MM.1S (cell line): Measurements from ENCODE around the gene HIPK3.

Experiments
- DNase-seq: peaks from one replicate; pipeline ENCODE4 v3.0.0-alpha.2; 2015
- H2AFZ ChIP-seq: fragments of 300-600 bp; sonication (generic); 2 replicates; pipeline ENCODE4 v1.6.0; 2016; ENCODE audit warnings: antibody characterized with exemption, low read length
- H3F3A ChIP-seq: fragments of 300-600 bp; sonication (generic); 2 replicates; pipeline ENCODE4 v1.6.1; 2016; ENCODE audit warnings: mild to moderate bottlenecking, antibody characterized with exemption, low read length, moderate library complexity, mixed read lengths; ENCODE audit not compliant: insufficient read depth
- H3K27ac ChIP-seq: fragments of 300-600 bp; sonication (generic); 2 replicates; pipeline ENCODE4 v1.5.1; 2016; ENCODE audit warnings: mild to moderate bottlenecking, low read length
- H3K27me3 ChIP-seq: fragments of 300-600 bp; sonication (generic); replicated peaks from 2 replicates; pipeline ENCODE4 v1.6.0; 2016; ENCODE audit warnings: low read length; ENCODE audit not compliant: insufficient read depth
- H3K36me3 ChIP-seq: fragments of 300-600 bp; sonication (generic); replicated peaks from 2 replicates; pipeline ENCODE4 v1.6.1; 2016; ENCODE audit warnings: mild to moderate bottlenecking, low read length, mixed read lengths; ENCODE audit not compliant: insufficient read depth
- H3K4me1 ChIP-seq: fragments of 300-600 bp; sonication (generic); 2 replicates; pipeline ENCODE4 v1.6.1; 2016; ENCODE audit warnings: low read length, mixed read lengths
- H3K4me2 ChIP-seq: fragments of 300-600 bp; sonication (generic); 2 replicates; pipeline ENCODE4 v1.6.0; 2016; ENCODE audit warnings: low read depth, low read length
- H3K4me3 ChIP-seq: fragments of 300-600 bp; sonication (generic); 2 replicates; pipeline ENCODE4 v1.5.1; 2016; ENCODE audit warnings: low read length, mixed read lengths
- H3K79me2 ChIP-seq: fragments of 300-600 bp; sonication (generic); 2 replicates; pipeline ENCODE4 v1.6.1; 2016; ENCODE audit warnings: mixed run types, low read length, mixed read lengths
- H3K9ac ChIP-seq: fragments of 300-600 bp; sonication (generic); 2 replicates; pipeline ENCODE4 v1.6.1; 2016; ENCODE audit warnings: low read length, mixed read lengths
- H3K9me2 ChIP-seq: fragments of 300-600 bp; sonication (generic); replicated peaks from 2 replicates; pipeline ENCODE4 v1.6.1; 2016; ENCODE audit warnings: mild to moderate bottlenecking, low read length, mixed read lengths; ENCODE audit not compliant: insufficient read depth
- H3K9me3 ChIP-seq: fragments of 300-600 bp; sonication (generic); replicated peaks from 2 replicates; pipeline ENCODE4 v1.6.1; 2016; ENCODE audit warnings: mild to moderate bottlenecking, low read length, mixed read lengths; ENCODE audit not compliant: insufficient read depth
- H4K20me1 ChIP-seq: fragments of 300-600 bp; sonication (generic); 2 replicates; pipeline ENCODE4 v1.6.1; 2016; ENCODE audit warnings: mild to moderate bottlenecking, low read length, moderate library complexity, mixed read lengths; ENCODE audit not compliant: insufficient read depth
- CTCF ChIP-seq: fragments of 300-600 bp; sonication (generic); IDR thresholded peaks from 2 replicates; pipeline ENCODE4 v1.5.1; 2016; ENCODE audit warnings: antibody characterized with exemption, low read length, mixed read lengths
- EZH2 ChIP-seq: fragments of 300-600 bp; sonication (generic); optimal IDR thresholded peaks from 2 replicates; pipeline ENCODE3; 2017; ENCODE audit warnings: low read depth, mild to moderate bottlenecking, antibody characterized with exemption, low read length, mixed read lengths
- EZH2phosphoT487 ChIP-seq: fragments of 300-600 bp; sonication (generic); IDR thresholded peaks from 2 replicates; pipeline ENCODE4 v1.6.1; 2018; ENCODE audit warnings: antibody characterized with exemption, low read length

The HIPK3 gene

GRCh38 chr11:33227578-33228261, 29.5 kb upstream of the HIPK3 start:
- no peak overlapping the region for H3K27ac ChIP-seq
- H3K4me3 ChIP-seq = no peak overlapping the region
- H3K4me1 ChIP-seq = no peaks in the 10 kb centered on the region
- H3K9me2 ChIP-seq = no peaks in the 10 kb centered on the region
- H4K20me1 ChIP-seq = no peaks in the 10 kb centered on the region
- no peaks in the 10 kb centered on the region for H3F3A ChIP-seq
- no peaks in the 10 kb centered on the region for H3K9me3 ChIP-seq
- no peaks in the 10 kb centered on the region for H3K27me3 ChIP-seq
- H3K4me2 ChIP-seq = no peak overlapping the region
- no peak for TF ChIP-seq EZH2phosphoT487
- no peak for TF ChIP-seq EZH2
- no peak for TF ChIP-seq CTCF
- H2AFZ ChIP-seq = no peak overlapping the region
- no peaks in the 10 kb centered on the region for H3K79me2 ChIP-seq
- no peak overlapping the region for H3K9ac ChIP-seq
- no peaks in the 10 kb centered on the region for H3K36me3 ChIP-seq
- DNase-seq = no peak

GRCh38 chr11:33234397-33235190, 22.6 kb upstream of the HIPK3 start:
- H3K4me3 ChIP-seq = no peak overlapping the region
- no peaks in the 10 kb centered on the region for H3K36me3 ChIP-seq
- no peak overlapping the region for H2AFZ ChIP-seq
- DNase-seq = no peak
- H3K4me1 ChIP-seq = no peaks in the 10 kb centered on the region
- no peaks in the 10 kb centered on the region for H4K20me1 ChIP-seq
- H3K9me3 ChIP-seq = no peaks in the 10 kb centered on the region
- no peaks in the 10 kb centered on the region for H3K79me2 ChIP-seq
- H3K27me3 ChIP-seq = no peaks in the 10 kb centered on the region
- no peaks in the 10 kb centered on the region for H3F3A ChIP-seq
- no peak overlapping the region for H3K27ac ChIP-seq
- H3K4me2 ChIP-seq = no peak overlapping the region
- H3K9ac ChIP-seq = no peak overlapping the region
- H3K9me2 ChIP-seq = no peaks in the 10 kb centered on the region
- TF ChIP-seq EZH2 (no peak), CTCF (no peak), EZH2phosphoT487 (no peak)

GRCh38 chr11:33237039-33237597, 20.1 kb upstream of the HIPK3 start:
- TF ChIP-seq EZH2 = no peak
- no peak for TF ChIP-seq EZH2phosphoT487
- no peak for TF ChIP-seq CTCF

More at GRCh38 chr11:33237039-33237597, 20.1 kb upstream of the HIPK3 start:
- H3K27ac ChIP-seq = no peak overlapping the region
- DNase-seq = no peak
- no peak overlapping the region for H3K9ac ChIP-seq
- no peaks in the 10 kb centered on the region for H3K9me3 ChIP-seq
- no peaks in the 10 kb centered on the region for H3K27me3 ChIP-seq
- no peaks in the 10 kb centered on the region for H3F3A ChIP-seq
- no peaks in the 10 kb centered on the region for H3K9me2 ChIP-seq
- no peaks in the 10 kb centered on the region for H3K4me1 ChIP-seq
- no peaks in the 10 kb centered on the region for H3K36me3 ChIP-seq
- no peak overlapping the region for H3K4me2 ChIP-seq
- no peak overlapping the region for H3K4me3 ChIP-seq
- no peak overlapping the region for H2AFZ ChIP-seq
- H3K79me2 ChIP-seq = no peaks in the 10 kb centered on the region
- no peaks in the 10 kb centered on the region for H4K20me1 ChIP-seq
